HG02763 (cell line): ENCODE measurements around the gene ADD2.
"Not testable (repeated sequence)": the region's sequence is repeated elsewhere in the genome, so short reads cannot be mapped to it uniquely, and the experiment has no call there.

Experiments
- ATAC-seq: cut with Tn5 transposase; IDR thresholded peaks from one replicate; pipeline ENCODE4 v1.9.1; 2021; ENCODE audit warnings: mild to moderate bottlenecking, moderate library complexity; ENCODE audit not compliant: unreplicated experiment

ADD2 gene

DNA sequence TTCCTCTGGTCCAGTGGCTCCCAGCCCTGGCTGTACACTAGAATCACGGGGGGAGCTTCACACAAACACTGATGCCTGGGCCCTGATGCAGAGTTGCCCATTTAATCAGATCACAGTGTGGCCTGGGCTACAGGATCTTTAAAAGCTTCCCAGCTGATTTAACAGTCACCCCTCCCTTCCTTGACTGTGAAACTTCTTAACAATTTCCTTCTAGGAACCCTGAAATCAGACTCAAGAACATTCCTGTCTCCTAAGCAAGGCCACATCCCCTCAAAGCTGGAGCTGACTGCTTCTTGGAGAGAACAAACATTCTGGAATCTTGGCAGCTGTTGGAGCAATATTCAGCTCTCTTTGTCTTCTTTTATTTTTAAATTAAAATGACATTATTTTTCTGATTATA lies 88.7 kb downstream of the ADD2 start:
- ATAC-seq = no peak

DNA sequence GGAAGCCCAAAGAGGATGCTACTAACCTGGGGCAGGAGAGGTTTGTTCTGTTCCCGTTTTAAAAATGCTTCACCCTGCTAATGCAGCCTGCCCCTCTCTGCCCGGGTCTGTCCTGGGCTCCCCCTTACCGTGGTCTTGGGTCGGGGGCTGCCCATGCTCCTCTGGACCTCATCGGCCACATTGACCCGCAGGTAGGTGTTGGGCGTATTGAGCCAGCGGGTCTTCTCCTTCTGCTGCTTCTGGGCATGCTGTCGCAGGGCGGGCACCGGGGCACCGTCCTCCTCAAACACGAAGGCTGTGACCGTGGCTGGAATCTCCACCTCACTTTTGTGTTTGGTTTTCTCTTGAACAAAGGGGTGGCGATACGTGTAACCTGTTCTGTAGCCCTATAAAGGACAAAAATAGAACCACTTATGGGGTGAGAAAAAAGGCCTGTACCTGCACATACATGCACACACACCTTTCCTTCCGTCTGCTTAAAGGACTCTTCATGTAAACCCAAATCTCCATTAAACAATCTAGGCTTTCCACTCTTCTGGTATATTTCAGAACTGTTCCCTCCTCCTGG lies 89.3 kb downstream of the ADD2 start:
- no peak for ATAC-seq

GRCh38 chr2:70676301-70677035 lies 91.5 kb downstream of the ADD2 start:
- ATAC-seq = no peak

DNA sequence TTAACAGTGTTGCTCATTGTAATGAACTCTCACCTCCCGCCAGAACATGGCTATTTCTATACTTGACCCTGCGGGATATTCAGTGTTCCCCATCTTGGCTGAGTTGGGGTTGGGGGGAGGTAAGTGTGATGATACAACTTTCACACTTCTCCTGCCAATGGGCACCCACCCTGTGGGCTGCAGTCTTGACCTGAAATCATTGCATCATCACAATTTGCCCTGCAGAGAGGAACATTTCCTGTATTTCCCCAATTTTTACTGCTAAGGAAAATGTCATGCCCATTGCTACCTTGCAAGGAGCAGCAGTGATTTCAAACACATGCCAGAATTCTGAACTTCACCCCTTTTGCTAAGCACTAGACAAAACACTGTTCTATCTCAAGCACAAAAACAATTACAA lies 92.1 kb downstream of the ADD2 start:
- ATAC-seq = no peak

- no peak for ATAC-seq
Observed at GRCh38 chr2:70674636-70675430, 93.2 kb downstream of the ADD2 start.

- no peak for ATAC-seq
Observed at GRCh38 chr2:70673041-70673647, 94.9 kb downstream of the ADD2 start.

- no peak for ATAC-seq
Observed at GRCh38 chr2:70671092-70671675, 96.8 kb downstream of the ADD2 start.

- no peak for ATAC-seq
Observed at GRCh38 chr2:70670626-70671025, 97.4 kb downstream of the ADD2 start.

GRCh38 chr2:70670202-70670601 lies 97.8 kb downstream of the ADD2 start:
- no peak for ATAC-seq

GRCh38 chr2:70668911-70669310 lies 99.1 kb downstream of the ADD2 start:
- ATAC-seq = no peak

DNA sequence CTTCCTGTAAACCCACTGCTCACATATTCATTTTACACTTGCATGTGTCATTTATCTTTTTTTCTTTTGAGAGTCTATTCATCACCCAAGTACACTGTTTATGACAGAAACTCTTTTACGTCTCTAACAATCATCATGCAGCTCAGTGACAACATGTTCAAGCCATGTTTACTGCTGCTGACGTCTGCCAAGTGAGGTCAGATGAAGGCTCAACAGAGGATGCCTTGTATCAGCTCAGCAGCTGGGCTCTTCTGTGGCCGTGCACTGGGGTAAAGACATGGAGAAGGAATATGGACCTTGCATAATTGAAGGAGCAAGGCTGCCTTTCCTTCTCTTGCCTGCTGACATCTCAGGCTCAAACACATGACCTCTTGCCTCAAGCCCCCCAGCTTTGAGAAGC lies 99.6 kb downstream of the ADD2 start:
- no peak for ATAC-seq

- ATAC-seq = no peak
Observed at GRCh38 chr2:70664525-70664924, 103.5 kb downstream of the ADD2 start.

GRCh38 chr2:70663411-70663810 lies 104.6 kb downstream of the ADD2 start:
- no peak for ATAC-seq

DNA sequence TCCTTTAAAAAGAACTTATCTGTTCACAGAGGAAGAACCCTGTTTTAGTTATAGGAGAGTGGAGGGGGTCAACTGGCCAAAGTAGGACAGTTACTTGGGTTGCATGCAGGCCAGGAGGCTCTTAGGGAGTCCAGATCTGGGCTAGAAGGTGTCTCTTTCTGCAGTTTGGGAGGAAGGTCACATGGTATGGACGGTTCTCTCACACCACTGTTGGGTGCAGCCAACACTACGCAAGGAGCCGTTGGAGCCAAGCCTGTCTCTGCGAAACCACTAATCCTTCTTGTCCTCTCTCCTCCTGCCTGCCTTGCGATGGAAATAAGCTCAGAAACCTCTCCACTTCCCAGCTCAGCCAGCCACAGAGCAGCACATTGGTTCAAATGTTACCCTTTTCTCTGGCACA lies 108.4 kb downstream of the ADD2 start:
- no peak for ATAC-seq

DNA sequence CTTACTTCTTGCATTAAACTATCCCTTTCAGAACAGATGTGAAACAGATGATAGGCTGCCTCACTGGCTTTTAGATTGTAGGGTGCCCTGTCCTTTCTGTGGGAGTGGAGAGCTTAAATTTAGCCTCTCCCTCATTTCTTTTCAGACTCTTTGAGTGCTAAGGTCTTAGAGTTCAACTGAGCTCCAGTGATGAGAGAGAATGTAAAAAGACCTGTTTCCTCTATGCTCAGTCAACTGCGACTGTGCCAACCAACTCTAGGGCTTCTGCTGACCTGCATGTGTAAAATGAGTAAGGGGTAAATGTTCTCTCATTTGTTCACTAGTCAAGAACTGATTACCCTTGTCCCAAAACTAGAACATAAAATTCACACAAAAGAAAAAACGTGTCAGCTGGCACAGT lies 109.5 kb downstream of the ADD2 start:
- no peak for ATAC-seq

DNA sequence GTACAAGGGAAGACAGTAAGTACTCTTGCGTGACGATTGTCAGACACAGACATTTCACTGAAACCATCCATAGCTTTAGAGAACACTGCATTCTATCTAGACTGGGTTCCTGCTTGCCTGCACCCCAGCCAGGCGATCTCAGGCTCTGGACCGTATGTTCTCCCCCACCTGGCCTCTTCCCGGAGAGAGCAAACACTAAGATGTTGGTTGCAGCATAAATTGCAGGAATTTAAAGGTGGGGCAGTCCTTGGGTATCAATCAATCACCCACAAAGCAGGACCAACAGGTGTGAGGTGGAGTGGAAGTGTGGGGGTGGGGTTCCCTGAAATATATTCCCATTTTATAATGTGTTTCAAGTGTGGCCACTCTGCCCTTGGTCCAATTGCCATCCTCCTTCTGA lies 110.8 kb downstream of the ADD2 start:
- ATAC-seq = no peak

DNA sequence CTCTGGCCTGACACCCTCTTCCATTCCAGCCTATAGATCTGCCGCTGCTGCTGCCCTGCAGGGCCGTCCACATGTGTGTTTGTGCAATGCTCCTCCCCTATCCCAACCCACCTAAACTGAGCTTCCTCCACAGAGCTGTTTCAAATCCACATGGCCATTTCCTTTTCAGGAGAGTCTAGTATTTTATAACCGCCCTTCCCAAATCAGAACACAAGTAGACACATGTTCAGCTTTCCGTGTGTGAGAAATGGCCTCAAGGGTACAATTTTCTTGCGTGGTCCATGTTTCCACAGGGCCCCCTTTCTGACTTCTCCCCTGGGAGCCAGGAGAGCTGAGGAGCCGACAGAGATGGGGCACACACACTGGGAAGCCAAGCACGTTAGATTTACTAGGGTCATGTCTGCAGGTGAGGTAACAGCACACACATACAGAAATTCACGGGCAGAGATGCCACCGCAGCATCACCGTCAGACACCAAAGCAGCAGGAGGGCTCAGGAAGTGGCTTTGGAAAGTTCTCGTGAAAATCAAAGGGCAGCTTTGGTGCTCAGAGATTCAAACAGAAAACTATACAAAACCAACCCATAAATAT lies 111.5 kb downstream of the ADD2 start:
- no peak for ATAC-seq

DNA sequence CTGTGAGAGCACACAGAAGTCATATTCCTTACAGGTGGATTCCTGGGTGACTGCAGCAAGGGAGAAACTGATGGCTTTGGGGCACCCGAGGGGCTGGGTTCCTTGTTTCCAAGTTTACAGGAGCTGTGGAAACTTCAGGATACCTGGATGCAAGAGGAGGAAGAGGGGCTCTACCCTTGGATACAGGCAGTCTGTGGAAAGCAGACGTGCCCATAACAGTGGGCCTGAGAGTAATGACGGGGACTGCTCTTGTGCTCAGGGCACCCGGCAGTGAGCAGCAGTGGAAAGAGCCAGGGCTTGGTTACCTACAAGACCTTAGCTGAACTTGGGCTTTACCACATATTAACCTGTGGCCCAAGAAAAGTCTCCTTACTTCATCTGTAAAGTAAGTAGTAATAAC lies 112.2 kb downstream of the ADD2 start:
- ATAC-seq = no peak

DNA sequence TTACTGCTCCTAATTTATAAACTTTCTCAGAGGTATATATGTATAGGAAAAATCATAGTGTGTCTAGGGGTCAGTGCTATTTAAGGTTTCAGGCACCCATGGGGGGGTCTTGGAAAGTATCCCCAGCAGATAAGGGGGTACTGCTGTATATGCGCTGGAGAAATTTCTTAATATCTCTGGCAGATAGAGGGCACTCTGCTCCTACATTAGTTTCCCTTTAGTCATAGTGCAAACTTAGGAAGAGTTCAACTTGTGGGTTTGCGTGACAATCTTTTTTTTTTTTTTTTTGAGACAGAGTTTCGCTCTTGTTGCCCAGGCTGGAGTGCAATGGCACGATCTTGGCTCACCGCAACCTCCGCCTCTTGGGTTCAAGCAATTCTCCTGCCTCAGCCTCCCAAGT lies 112.8 kb downstream of the ADD2 start:
- not testable (repeated sequence) for ATAC-seq

DNA sequence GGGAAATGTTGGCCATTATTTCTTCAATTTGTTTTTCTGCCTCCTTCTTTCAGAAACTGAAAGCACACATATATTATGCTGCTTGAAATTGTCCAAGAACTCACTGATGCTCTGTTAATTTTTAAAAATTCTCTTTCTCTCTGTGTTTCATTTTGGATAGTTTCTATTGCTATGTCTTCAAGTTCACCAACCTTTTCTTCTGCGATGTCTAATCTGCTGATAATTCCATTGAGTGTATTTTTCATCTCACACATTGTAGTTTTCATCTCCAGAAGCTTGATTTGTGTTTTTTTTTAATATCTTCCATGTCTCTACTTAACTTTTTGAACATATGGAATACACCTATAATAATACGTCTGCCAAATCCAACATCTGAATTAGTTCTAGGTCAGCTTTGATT lies 116.3 kb downstream of the ADD2 start:
- ATAC-seq = no peak

DNA sequence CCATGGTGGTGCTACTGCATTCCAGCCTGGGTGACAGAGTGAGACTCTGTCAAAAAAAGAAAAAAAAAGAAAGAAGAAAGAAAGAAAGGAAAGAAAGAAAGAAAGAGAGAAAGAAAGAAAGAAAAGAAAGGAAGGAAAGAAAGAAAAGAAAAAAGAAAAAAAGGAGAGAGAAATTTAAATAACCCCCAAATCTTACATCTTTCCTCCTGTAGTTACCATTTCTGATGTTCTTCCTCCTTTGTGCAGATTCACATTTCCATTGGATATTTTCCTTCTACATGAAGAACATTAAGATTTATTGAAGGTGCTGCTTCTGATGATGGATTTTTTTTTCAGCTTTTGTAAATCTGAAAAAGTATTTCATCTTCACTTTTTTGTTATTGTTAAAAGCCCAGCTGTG lies 117.0 kb downstream of the ADD2 start:
- no peak for ATAC-seq
